ENCODE data around the gene MBTPS1.

GRCh38 chr16:84161037-84161436, 44.3 kb upstream of the MBTPS1 start:
- TF ChIP-seq EZH2phosphoT487 (IDR thresholded peaks at IDR 0.05; ENCODE audit: borderline replicate concordance, low read length) (no peak), CTCF (conservative IDR thresholded peaks at IDR 0.05; ENCODE audit: low read depth, low read length) (no peak)
